Gastroesophageal sphincter (tissue), 3 donors: ENCODE data around the gene SFMBT2.

Experiments
- CTCF ChIP-seq, 4 experiments: fragments of 200-600 bp in 2 of 4; fragments of 450-650 bp in 2 of 4; sonication (generic) in 1 of 4; IDR thresholded peaks; one replicate each; pipeline ENCODE4 v1.5.1; 2017 to 2019; ENCODE audit warnings: antibody characterized with exemption in 4 of 4, mild to moderate bottlenecking in 2 of 4, moderate library complexity in 2 of 4
- EP300 ChIP-seq: sonication (generic); formaldehyde crosslinking; IDR thresholded peaks from one replicate; pipeline ENCODE4 v1.6.1; 2017; ENCODE audit warnings: antibody characterized with exemption, mild to moderate bottlenecking

DNA sequence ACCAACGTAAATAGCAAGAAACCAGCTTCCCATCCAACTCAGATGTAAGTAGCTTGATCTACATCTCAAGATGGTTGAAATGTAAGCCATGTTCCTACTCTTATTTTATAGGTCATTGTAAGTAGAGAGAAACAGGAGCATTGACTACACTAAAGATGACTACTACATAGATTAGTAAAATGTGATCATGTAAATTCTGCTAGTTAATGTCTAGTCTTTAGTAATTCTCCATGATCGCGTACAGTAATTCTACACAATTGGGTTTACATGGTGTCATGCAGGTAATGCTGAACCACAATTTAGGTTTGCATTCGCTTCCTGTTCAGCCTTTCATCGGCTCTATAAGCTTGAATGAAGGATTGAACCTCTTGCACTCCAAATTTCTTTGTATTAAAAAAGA is 14.9 kb upstream of the SFMBT2 start:
- TF ChIP-seq EP300 (no peak), CTCF (IDR thresholded peaks at IDR 0.05) (no peak)
